ENCODE data around the gene AFG1L.
"Not testable (repeated sequence)": the region's sequence is repeated elsewhere in the genome, so short reads cannot be mapped to it uniquely, and the experiment has no call there.

The AFG1L gene

GRCh38 chr6:108291091-108291490 is 3.8 kb upstream of the AFG1L start:
- no peak for DNase-seq

GRCh38 chr6:108292561-108292960 is 2.3 kb upstream of the AFG1L start:
- not testable (repeated sequence) for DNase-seq

- DNase-seq = no peak
Observed at GRCh38 chr6:108293527-108294296, 1.1 kb upstream of the AFG1L start.

- no peak for DNase-seq
Observed at GRCh38 chr6:108294297-108294726, 542 bp upstream of the AFG1L start.

GRCh38 chr6:108295676-108296075 is 822 bp downstream of the AFG1L start:
- no peak for DNase-seq

GRCh38 chr6:108302386-108302785 is 7.5 kb downstream of the AFG1L start:
- DNase-seq = no peak

GRCh38 chr6:108304646-108305045 is 9.8 kb downstream of the AFG1L start:
- no peak for DNase-seq

GRCh38 chr6:108308641-108309040 is 13.8 kb downstream of the AFG1L start:
- DNase-seq = peak; percentile 20

- no peak for DNase-seq
Observed at GRCh38 chr6:108309844-108310243, 15.0 kb downstream of the AFG1L start.

- no peak for DNase-seq
Observed at GRCh38 chr6:108312605-108313004, 17.8 kb downstream of the AFG1L start.

GRCh38 chr6:108321253-108321747 is 26.4 kb downstream of the AFG1L start:
- DNase-seq = no peak

- DNase-seq = no peak
Observed at GRCh38 chr6:108322728-108323127, 27.9 kb downstream of the AFG1L start.

GRCh38 chr6:108323710-108324466 is 29.0 kb downstream of the AFG1L start:
- DNase-seq = no peak

GRCh38 chr6:108330221-108330785 is 35.4 kb downstream of the AFG1L start:
- DNase-seq = not testable (repeated sequence)

GRCh38 chr6:108330806-108331205 is 36.0 kb downstream of the AFG1L start:
- DNase-seq = no peak

- DNase-seq = no peak
Observed at GRCh38 chr6:108331982-108332381, 37.1 kb downstream of the AFG1L start.

- DNase-seq = no peak
Observed at GRCh38 chr6:108336971-108337370, 42.1 kb downstream of the AFG1L start.

- DNase-seq = no peak
Observed at GRCh38 chr6:108337721-108338120, 42.9 kb downstream of the AFG1L start.

GRCh38 chr6:108341372-108341771 is 46.5 kb downstream of the AFG1L start:
- DNase-seq = no peak

- DNase-seq = no peak
Observed at GRCh38 chr6:108343894-108344293, 49.0 kb downstream of the AFG1L start.

- DNase-seq = peak; percentile 69
Observed at GRCh38 chr6:108348655-108349349, 53.9 kb downstream of the AFG1L start.

- DNase-seq = no peak
Observed at GRCh38 chr6:108350528-108350927, 55.7 kb downstream of the AFG1L start.

- no peak for DNase-seq
Observed at GRCh38 chr6:108353853-108354252, 59.0 kb downstream of the AFG1L start.

Data from activated CD4-positive, alpha-beta T cell treated with anti-CD3 and anti-CD28 coated beads, Interleukin-10, Interleukin-2, amounts not matched to agents 100 ng/mL and 50 ng/mL, durations not matched to agents 16 hours and 8 hours (primary cell).